GM06990 (cell line): ENCODE data around the gene PRKCE.
A peak's percentile ranks its signal among the peaks of the same experiment; 100 is the strongest.

ENCODE experiments used
- DNase-seq: peaks from one replicate; pipeline ENCODE4 v3.0.0-alpha.2; 2011; ENCODE audit not compliant: insufficient read length; ENCODE audit errors: extremely low read depth
- H3K27me3 ChIP-seq: replicated peaks from 2 replicates; pipeline ENCODE4 v1.6.0; 2011; ENCODE audit warnings: low read length; ENCODE audit not compliant: control insufficient read depth, insufficient read depth
- H3K36me3 ChIP-seq: 2 replicates; pipeline ENCODE4 v1.5.1; 2011; ENCODE audit warnings: low read length; ENCODE audit not compliant: control insufficient read depth, insufficient read depth
- H3K4me3 ChIP-seq: replicated peaks from 2 replicates; pipeline ENCODE4 v1.5.1; 2011; ENCODE audit warnings: low read depth, mild to moderate bottlenecking, control low read depth, low read length
- CTCF ChIP-seq: IDR thresholded peaks from 2 replicates; pipeline ENCODE4 v1.5.1; 2011; ENCODE audit warnings: low read length, control low read depth, mild to moderate bottlenecking, inconsistent platforms; ENCODE audit not compliant: insufficient read depth, poor library complexity, severe bottlenecking

The PRKCE gene

GRCh38 chr2:45826884-45827635 lies 175.6 kb downstream of the PRKCE start:
- Histone ChIP-seq H3K4me3 (no peak overlapping the region), H3K27me3 (no peaks in the 10 kb centered on the region), H3K36me3 (no peaks in the 10 kb centered on the region)
- no peak for TF ChIP-seq CTCF
- DNase-seq, result no peak

- DNase-seq, result no peak
- Histone ChIP-seq H3K36me3 (no peaks in the 10 kb centered on the region), H3K4me3 (no peak overlapping the region), H3K27me3 (no peaks in the 10 kb centered on the region)
- no peak for TF ChIP-seq CTCF
Measured at GRCh38 chr2:45830322-45830721, 178.8 kb downstream of the PRKCE start.

GRCh38 chr2:45833301-45833967 lies 182.0 kb downstream of the PRKCE start:
- no peaks in the 10 kb centered on the region for H3K36me3 ChIP-seq
- no peak for TF ChIP-seq CTCF
- DNase-seq, result no peak
- no peak overlapping the region for H3K4me3 ChIP-seq
- H3K27me3 ChIP-seq, result no peaks in the 10 kb centered on the region

GRCh38 chr2:45833968-45834344 lies 182.5 kb downstream of the PRKCE start:
- Histone ChIP-seq H3K27me3 (no peaks in the 10 kb centered on the region), H3K4me3 (no peak overlapping the region), H3K36me3 (no peaks in the 10 kb centered on the region)
- TF ChIP-seq CTCF, result no peak
- DNase-seq, result peak; percentile 52

- Histone ChIP-seq H3K4me3 (no peak overlapping the region), H3K36me3 (no peaks in the 10 kb centered on the region), H3K27me3 (no peaks in the 10 kb centered on the region)
- TF ChIP-seq CTCF, result no peak
- DNase-seq, result no peak
Measured at GRCh38 chr2:45834372-45834771, 182.9 kb downstream of the PRKCE start.

- H3K4me3 ChIP-seq, result no peak overlapping the region
- no peak for DNase-seq
- H3K27me3 ChIP-seq, result no peaks in the 10 kb centered on the region
- no peak for TF ChIP-seq CTCF
- no peaks in the 10 kb centered on the region for H3K36me3 ChIP-seq
Measured at GRCh38 chr2:45834858-45835257, 183.4 kb downstream of the PRKCE start.
